ENCODE measurements around the gene SAMHD1. TPM values are rescaled to one million over a fixed set of nuclear protein-coding genes. Genes with fewer than 3 reads are reported as not detected.

The SAMHD1 gene
- total and polyA plus RNA-seq, 2 of the 8 experiments (the other 6 are each of a cell fraction or from before 2014, with no cell fraction given) = 22.0 to 37.1 TPM

- H3K36me3 ChIP-seq (ENCODE audit: control insufficient read depth in 2 of 4, insufficient read depth in 4 of 4, low read length in 3 of 4) = peaks cover 0 to 38% (median 2%) of the 10 kb centered on the region in 4 experiments; a peak in 5 of 8 replicates
- H4K20me1 ChIP-seq (replicated peaks in 1 of 2; ENCODE audit: control insufficient read depth in 1 of 2, insufficient read depth in 2 of 2, low read length in 2 of 2) = no peaks in the 10 kb centered on the region
- H4K8ac ChIP-seq (ENCODE audit: extremely low read depth, insufficient read depth, low read length) = no peak overlapping the region
- no peak overlapping the region for H3K4ac ChIP-seq (replicated peaks; ENCODE audit: insufficient read length, low read depth, low read length)
- H3K9me3 ChIP-seq (ENCODE audit: insufficient read depth in 2 of 2, low read depth in 1 of 2, low read length in 1 of 2) = no peaks in the 10 kb centered on the region
- H3K79me2 ChIP-seq (ENCODE audit: control insufficient read depth in 1 of 2, insufficient read depth in 2 of 2, low read length in 2 of 2) = no peaks in the 10 kb centered on the region
- H2BK120ac ChIP-seq (replicated peaks; ENCODE audit: low read depth, low read length) = no peak overlapping the region
- no peak overlapping the region for H3K56ac ChIP-seq (replicated peaks; ENCODE audit: insufficient read length, low read depth, low read length)
- H3K18ac ChIP-seq (ENCODE audit: extremely low read depth, low read length) = no peak overlapping the region
- H3K9ac ChIP-seq (replicated peaks in 1 of 4; ENCODE audit: extremely low read depth in 1 of 4, low read depth in 3 of 4, low read length in 3 of 4) = no peak overlapping the region
- H3K4me2 ChIP-seq (ENCODE audit: insufficient read depth in 1 of 2, low read depth in 2 of 2, low read length in 2 of 2) = no peak overlapping the region
- H4K91ac ChIP-seq (replicated peaks; ENCODE audit: insufficient read length, low read length) = no peak overlapping the region
- no peak overlapping the region for H2BK5ac ChIP-seq (ENCODE audit: low read depth, low read length)
- FAIRE-seq (no peak), DNase-seq (ENCODE audit: low read depth in 1 of 2, low spot score in 2 of 2) (no peak)
- H4K5ac ChIP-seq (ENCODE audit: insufficient read length, low read depth, low read length) = no peak overlapping the region
- H2BK12ac ChIP-seq (ENCODE audit: low read depth, low read length) = no peak overlapping the region
- H3K23me2 ChIP-seq (ENCODE audit: low read depth, low read length) = no peaks in the 10 kb centered on the region
- no peak overlapping the region for H3K14ac ChIP-seq (ENCODE audit: insufficient read length)
- H3K27me3 ChIP-seq (replicated peaks in 1 of 4; ENCODE audit: control insufficient read depth in 3 of 4, extremely low read depth in 1 of 4, insufficient read depth in 3 of 4, low read length in 3 of 4) = no peaks in the 10 kb centered on the region
- TF ChIP-seq CBX5 (IDR thresholded peaks at IDR 0.05; ENCODE audit: low read depth, low read length) = no peak
- no peak for TF ChIP-seq CEBPB (IDR thresholded peaks at IDR 0.05; ENCODE audit: low read depth, low read length)
- TF ChIP-seq GTF2F1 (IDR thresholded peaks at IDR 0.05; ENCODE audit: borderline replicate concordance, low read depth, low read length) = no peak
- no peak for TF ChIP-seq RAD21 (IDR thresholded peaks at IDR 0.05 in 1 of 2, conservative IDR thresholded peaks at IDR 0.05 in 1 of 2; ENCODE audit: low read depth in 2 of 2, low read length in 2 of 2)
- no peak for TF ChIP-seq EGR1 (IDR thresholded peaks at IDR 0.05; ENCODE audit: borderline replicate concordance, low read depth, low read length)
- TF ChIP-seq YY1 (IDR thresholded peaks at IDR 0.05; ENCODE audit: low read depth, low read length) = no peak
- no peak for TF ChIP-seq RBBP5 (IDR thresholded peaks at IDR 0.05; ENCODE audit: borderline replicate concordance, low read depth, low read length)
- no peak overlapping the region for H3K4me3 ChIP-seq (ENCODE audit: extremely low read depth in 1 of 4, insufficient read depth in 2 of 4, low read depth in 3 of 4, low read length in 4 of 4)
- no peak overlapping the region for H3K23ac ChIP-seq (ENCODE audit: insufficient read length)
- ChIA-PET POLR2A (ENCODE audit: partially characterized antibody) (interaction anchor here (1.3 kb wide), 1 partner anchor 30 kb away, joined by 3 read pairs; no protein-coding TSS in a partner anchor), CTCF (ENCODE audit: partially characterized antibody) (interaction anchor here (1.7 kb wide), 1 partner anchor 36 kb away, joined by 3 read pairs; no protein-coding TSS in a partner anchor)
- WGBS, 2 experiments (ENCODE audit: extremely low coverage in 1 of 2, insufficient coverage in 1 of 2, insufficient read length in 1 of 2, insufficient replicate concordance in 2 of 2, low coverage in 1 of 2, low lambda C conversion rate in 2 of 2, missing lambda C conversion rate in 1 of 2) = 82% methylated on average over 2 of the region's 2 CpGs; no CpG with 5 or more reads in 1 of the 2 experiments
- no peaks in the 10 kb centered on the region for H3K79me1 ChIP-seq (ENCODE audit: low read depth, low read length)
- no peaks in the 10 kb centered on the region for H3K4me1 ChIP-seq (replicated peaks in 1 of 4; ENCODE audit: control insufficient read depth in 3 of 4, insufficient read depth in 4 of 4, low read length in 3 of 4)
- no peak overlapping the region for H3K27ac ChIP-seq (ENCODE audit: low read depth, low read length)
- H2AFZ ChIP-seq (ENCODE audit: low read length) = no peak overlapping the region
- H2BK20ac ChIP-seq (ENCODE audit: low read length) = no peak overlapping the region
- H2AK5ac ChIP-seq (ENCODE audit: low read depth, low read length) = no peak overlapping the region
- no peak overlapping the region for H2BK15ac ChIP-seq (ENCODE audit: low read length)
Observed at GRCh38 chr20:36925234-36925633, 26.3 kb downstream of the SAMHD1 start.
